HG02798 (cell line): ENCODE results near the gene HIPK2.
A peak's percentile ranks its signal among the peaks of the same experiment; 100 is the strongest.

Experiments used
- ATAC-seq: cut with Tn5 transposase; IDR thresholded peaks from one replicate; pipeline ENCODE4 v1.9.1; 2021; ENCODE audit warnings: mild to moderate bottlenecking; ENCODE audit not compliant: unreplicated experiment, poor library complexity

HIPK2 gene

GRCh38 chr7:139718859-139719258 lies 58.9 kb downstream of the HIPK2 start:
- ATAC-seq: no peak

GRCh38 chr7:139718141-139718540 lies 59.7 kb downstream of the HIPK2 start:
- ATAC-seq: no peak

GRCh38 chr7:139716156-139716942 lies 61.4 kb downstream of the HIPK2 start:
- no peak for ATAC-seq

GRCh38 chr7:139715194-139715815 lies 62.5 kb downstream of the HIPK2 start:
- no peak for ATAC-seq

GRCh38 chr7:139714163-139714901 lies 63.5 kb downstream of the HIPK2 start:
- peak; percentile 97 for ATAC-seq

GRCh38 chr7:139713526-139714162 lies 64.2 kb downstream of the HIPK2 start:
- no peak for ATAC-seq

- ATAC-seq: no peak
Observed at GRCh38 chr7:139713061-139713460, 64.7 kb downstream of the HIPK2 start.

GRCh38 chr7:139711991-139712743 lies 65.6 kb downstream of the HIPK2 start:
- ATAC-seq: no peak

- ATAC-seq: no peak
Observed at GRCh38 chr7:139710036-139710435, 67.8 kb downstream of the HIPK2 start.

- no peak for ATAC-seq
Observed at GRCh38 chr7:139709485-139709884, 68.3 kb downstream of the HIPK2 start.

- peak; percentile 82 for ATAC-seq
Observed at GRCh38 chr7:139708541-139708940, 69.3 kb downstream of the HIPK2 start.

- no peak for ATAC-seq
Observed at GRCh38 chr7:139706837-139707236, 71.0 kb downstream of the HIPK2 start.

GRCh38 chr7:139704308-139704879 lies 73.4 kb downstream of the HIPK2 start:
- ATAC-seq: no peak

- no peak for ATAC-seq
Observed at GRCh38 chr7:139703487-139704307, 74.1 kb downstream of the HIPK2 start.

- ATAC-seq: peak; percentile 71
Observed at GRCh38 chr7:139702811-139703486, 74.8 kb downstream of the HIPK2 start.

- ATAC-seq: no peak
Observed at GRCh38 chr7:139702313-139702731, 75.5 kb downstream of the HIPK2 start.

- no peak for ATAC-seq
Observed at GRCh38 chr7:139701908-139702307, 75.9 kb downstream of the HIPK2 start.

GRCh38 chr7:139700505-139701235 lies 77.1 kb downstream of the HIPK2 start:
- no peak for ATAC-seq
